AG04449 (cell line): ENCODE results near the gene PCBP3.

Source experiments
- CTCF ChIA-PET: fragments of 350-600 bp; formaldehyde crosslinking; extraction: SDS; loops from one replicate; lab custom pipeline; 2021; ENCODE audit warnings: antibody characterized with exemption; lab: Yijun Ruan, JAX
- POLR2A ChIA-PET: fragments of 400-600, 350-600 bp; formaldehyde crosslinking; extraction: SDS; loops from one replicate; lab custom pipeline; 2020; ENCODE audit warnings: antibody characterized with exemption, inconsistent platforms; lab: Yijun Ruan, JAX
- DNase-seq: peaks from one replicate; pipeline ENCODE4 v3.0.0-alpha.2; 2010; ENCODE audit warnings: low read depth, low spot score
- H3K4me3 ChIP-seq: 2 replicates; pipeline ENCODE4 v1.5.1; 2011; ENCODE audit warnings: low read depth, mild to moderate bottlenecking, control low read depth, low read length
- CTCF ChIP-seq: IDR thresholded peaks from one replicate; pipeline ENCODE4 v1.5.1; 2011; ENCODE audit warnings: mild to moderate bottlenecking, moderate library complexity, low read length, control low read depth, inconsistent platforms; ENCODE audit not compliant: insufficient read depth; ENCODE audit errors: missing control alignments

PCBP3 gene

GRCh38 chr21:45792682-45793383 is 149.3 kb downstream of the PCBP3 start:
- CTCF ChIA-PET = interaction anchor here (1.7 kb wide), 1 partner anchor 26 kb away, joined by 6 read pairs; no protein-coding TSS in a partner anchor
- POLR2A ChIA-PET = no interaction called here
- H3K4me3 ChIP-seq = no peak overlapping the region
- DNase-seq = no peak
- no peak for TF ChIP-seq CTCF

GRCh38 chr21:45794027-45794426 is 150.5 kb downstream of the PCBP3 start:
- ChIA-PET POLR2A (no interaction called here), CTCF (interaction anchor here (1.2 to 1.7 kb wide), 3 partner anchors 9 to 238 kb away, joined by 3 to 6 read pairs (median 3); no protein-coding TSS in a partner anchor)
- no peak for DNase-seq

GRCh38 chr21:45796003-45796402 is 152.5 kb downstream of the PCBP3 start:
- DNase-seq = no peak
- no peak for TF ChIP-seq CTCF
- H3K4me3 ChIP-seq = no peak overlapping the region
- ChIA-PET CTCF (interaction anchor here (1.0 to 1.2 kb wide), 2 partner anchors 9 to 240 kb away, joined by 3 read pairs; no protein-coding TSS in a partner anchor), POLR2A (no interaction called here)

More at GRCh38 chr21:45794027-45794426, 150.5 kb downstream of the PCBP3 start:
- no peak overlapping the region for H3K4me3 ChIP-seq
- no peak for TF ChIP-seq CTCF

- CTCF ChIA-PET = no interaction called here
- TF ChIP-seq CTCF = no peak
Observed at GRCh38 chr21:45797338-45797737, 153.8 kb downstream of the PCBP3 start.

GRCh38 chr21:45799765-45800338 is 156.3 kb downstream of the PCBP3 start:
- ChIA-PET POLR2A (no interaction called here), CTCF (no interaction called here)
- TF ChIP-seq CTCF = no peak
- DNase-seq = no peak
- no peak overlapping the region for H3K4me3 ChIP-seq

More at GRCh38 chr21:45797338-45797737, 153.8 kb downstream of the PCBP3 start:
- H3K4me3 ChIP-seq = no peak overlapping the region
- DNase-seq = no peak
- POLR2A ChIA-PET = no interaction called here

- TF ChIP-seq CTCF = no peak
- CTCF ChIA-PET = no interaction called here
- no peak overlapping the region for H3K4me3 ChIP-seq
- POLR2A ChIA-PET = no interaction called here
- no peak for DNase-seq
Observed at GRCh38 chr21:45800339-45801080, 157.0 kb downstream of the PCBP3 start.
